ENCODE results near the gene SCFD2.

DNA sequence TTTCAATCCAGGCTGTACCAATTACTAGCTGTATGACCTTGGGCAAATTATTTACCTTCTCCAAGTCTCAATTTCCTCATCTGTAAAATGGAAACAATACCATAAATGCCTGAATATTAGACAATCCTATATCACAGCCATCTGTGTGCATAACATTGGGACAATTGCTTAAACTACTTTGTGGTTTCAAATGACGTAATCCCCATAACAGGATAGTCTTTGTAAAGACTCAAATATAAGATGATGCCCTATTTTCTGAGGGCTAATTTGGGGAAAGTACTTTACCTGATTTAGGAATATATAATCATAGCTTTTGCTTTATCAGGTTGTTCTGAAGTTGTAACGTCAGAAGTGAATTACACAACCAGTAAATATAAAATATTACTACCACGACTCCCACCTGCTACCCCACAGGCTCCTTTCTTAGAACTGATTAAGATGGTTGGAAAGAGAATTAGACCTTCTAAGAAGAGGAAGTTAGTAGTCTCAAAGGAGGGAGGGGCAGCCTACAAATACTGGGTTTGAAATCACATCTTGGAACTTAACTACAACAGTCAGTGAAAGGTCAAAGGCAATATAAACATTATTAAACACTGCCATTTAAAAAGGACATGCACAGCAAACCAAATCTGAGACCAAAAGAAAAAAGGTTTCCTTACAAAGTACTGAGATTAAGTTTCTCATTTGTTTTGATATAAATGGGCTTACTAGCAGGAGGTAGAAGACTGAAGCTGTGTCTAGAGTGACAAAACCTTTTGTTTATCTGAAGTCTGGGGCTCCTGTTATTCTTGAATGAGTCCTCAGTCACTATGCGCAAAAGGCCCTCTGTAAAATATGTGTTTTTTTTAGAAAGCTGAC is 215.0 kb downstream of the SCFD2 start:
- TF ChIP-seq, protein P1, sequence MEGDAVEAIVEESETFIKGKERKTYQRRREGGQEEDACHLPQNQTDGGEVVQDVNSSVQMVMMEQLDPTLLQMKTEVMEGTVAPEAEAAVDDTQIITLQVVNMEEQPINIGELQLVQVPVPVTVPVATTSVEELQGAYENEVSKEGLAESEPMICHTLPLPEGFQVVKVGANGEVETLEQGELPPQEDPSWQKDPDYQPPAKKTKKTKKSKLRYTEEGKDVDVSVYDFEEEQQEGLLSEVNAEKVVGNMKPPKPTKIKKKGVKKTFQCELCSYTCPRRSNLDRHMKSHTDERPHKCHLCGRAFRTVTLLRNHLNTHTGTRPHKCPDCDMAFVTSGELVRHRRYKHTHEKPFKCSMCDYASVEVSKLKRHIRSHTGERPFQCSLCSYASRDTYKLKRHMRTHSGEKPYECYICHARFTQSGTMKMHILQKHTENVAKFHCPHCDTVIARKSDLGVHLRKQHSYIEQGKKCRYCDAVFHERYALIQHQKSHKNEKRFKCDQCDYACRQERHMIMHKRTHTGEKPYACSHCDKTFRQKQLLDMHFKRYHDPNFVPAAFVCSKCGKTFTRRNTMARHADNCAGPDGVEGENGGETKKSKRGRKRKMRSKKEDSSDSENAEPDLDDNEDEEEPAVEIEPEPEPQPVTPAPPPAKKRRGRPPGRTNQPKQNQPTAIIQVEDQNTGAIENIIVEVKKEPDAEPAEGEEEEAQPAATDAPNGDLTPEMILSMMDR (IDR thresholded peaks at IDR 0.05), result no peak
- no peak for TF ChIP-seq POLR2A (IDR thresholded peaks at IDR 0.05)
